K562 (cell line): ENCODE results near the gene PHEX. TPM values are rescaled to one million over a fixed set of nuclear protein-coding genes. Genes with fewer than 3 reads are reported as not detected.

Experiments
- ATAC-seq: fragments of 200-7000 bp; cut with Tn5 transposase; 3 replicates; pipeline ENCODE4 v1.9.1; 2020; ENCODE audit warnings: moderate library complexity
- BruUV-seq: library from RNA; stranded (reverse); fragments of 400-500 nt; replicated peaks from 2 replicates; lab custom pipeline; 2021; lab: Mats Ljungman, UMichigan
- CTCF ChIA-PET: fragments of 300-600 bp; formaldehyde crosslinking; extraction: SDS; loops from one replicate; lab custom pipeline; 2021; ENCODE audit warnings: low intra/inter-chr PET ratio; lab: Yijun Ruan, JAX
- POLR2A ChIA-PET: fragments of 300-600, 350-650 bp; sonication (Branson Sonifier 250); formaldehyde crosslinking; extraction: SDS; loops from one replicate; lab custom pipeline; 2021; ENCODE audit warnings: antibody characterized with exemption, inconsistent platforms; lab: Yijun Ruan, JAX
- DNase-seq, 4 experiments: peaks; one replicate each; pipeline versions ENCODE4 v3.0.0 to v3.0.0-alpha.2; 2011 to 2018; ENCODE audit warnings: low spot score in 3 of 4, mixed read lengths in 3 of 4; ENCODE audit errors: extremely low read depth in 1 of 4
- FAIRE-seq: peaks from 2 replicates; lab custom pipeline; 2011; peaks lifted over from hg19 to GRCh38; lab: Jason Lieb, UNC
- H2AFZ ChIP-seq: 2 replicates; pipeline ENCODE4 v1.6.0; 2011; ENCODE audit warnings: low read depth, low read length, control low read depth, inconsistent platforms
- H3K27ac ChIP-seq: fragments of 200-600 bp; 3 replicates; pipeline ENCODE4 v1.8.0; 2011; ENCODE audit warnings: low read depth, mild to moderate bottlenecking, control low read depth, inconsistent platforms, low read length, moderate library complexity, mixed read lengths; ENCODE audit errors: extremely low read depth
- H3K27me3 ChIP-seq, 2 experiments: fragments of 300-600 bp in 1 of 2; 2 replicates in 1 of 2; 3 replicates in 1 of 2; pipeline versions ENCODE4 v1.6.0 to v1.8.0; 2011; ENCODE audit warnings: inconsistent platforms in 2 of 2, low read length in 2 of 2, mild to moderate bottlenecking in 1 of 2, mixed read lengths in 1 of 2, moderate library complexity in 1 of 2; ENCODE audit not compliant: control insufficient read depth in 2 of 2, insufficient read depth in 2 of 2
- H3K36me3 ChIP-seq: fragments of 300-600 bp; 3 replicates; pipeline ENCODE4 v1.8.0; 2011; ENCODE audit warnings: mild to moderate bottlenecking, low read length, inconsistent platforms; ENCODE audit not compliant: control insufficient read depth, insufficient read depth
- H3K4me1 ChIP-seq, 2 experiments: fragments of 200-600 bp in 1 of 2; replicated peaks in 1 of 2; 2 replicates in 1 of 2; 3 replicates in 1 of 2; pipeline versions ENCODE4 v1.5.1 to v1.8.0; 2011; ENCODE audit warnings: inconsistent platforms in 2 of 2, low read length in 2 of 2, mild to moderate bottlenecking in 1 of 2, mixed read lengths in 1 of 2, moderate library complexity in 1 of 2; ENCODE audit not compliant: control insufficient read depth in 2 of 2, insufficient read depth in 2 of 2
- H3K4me2 ChIP-seq: 2 replicates; pipeline ENCODE4 v1.6.1; 2011; ENCODE audit warnings: low read length, control low read depth, inconsistent platforms, mixed read lengths; ENCODE audit not compliant: insufficient read depth
- H3K4me3 ChIP-seq: fragments of 200-600 bp; sonication (generic), shearing (Covaris generic); 2 replicates; pipeline ENCODE4 v1.5.1; 2016; ENCODE audit warnings: control low read depth, inconsistent platforms
- H3K79me2 ChIP-seq: fragments of 200-600 bp; 3 replicates; pipeline ENCODE4 v1.8.0; 2011; ENCODE audit warnings: low read length, inconsistent platforms; ENCODE audit not compliant: control insufficient read depth, insufficient read depth
- H3K9ac ChIP-seq, 2 experiments: 2 replicates each; pipeline versions ENCODE4 v1.6.0 to v1.6.1; 2011; ENCODE audit warnings: low read depth in 2 of 2, low read length in 2 of 2, control low read depth in 1 of 2, inconsistent platforms in 1 of 2, mild to moderate bottlenecking in 1 of 2, mixed read lengths in 1 of 2; ENCODE audit not compliant: insufficient read depth in 1 of 2
- H3K9me1 ChIP-seq: one replicate; pipeline ENCODE4 v1.6.0; 2011; ENCODE audit warnings: inconsistent platforms, mild to moderate bottlenecking, low read length, moderate library complexity; ENCODE audit not compliant: control insufficient read depth, insufficient read depth
- H3K9me3 ChIP-seq: replicated peaks from 2 replicates; pipeline ENCODE4 v1.5.1; 2011; ENCODE audit warnings: low read depth, low read length, inconsistent platforms; ENCODE audit not compliant: control insufficient read depth, insufficient read depth
- H4K20me1 ChIP-seq: replicated peaks from 2 replicates; pipeline ENCODE4 v1.6.1; 2011; ENCODE audit warnings: low read length, inconsistent platforms, mixed read lengths; ENCODE audit not compliant: control insufficient read depth, insufficient read depth
- KDM4B ChIP-seq, 2 experiments: fragments of 450-650 bp in 1 of 2; sonication (generic) in 1 of 2; IDR thresholded peaks; 2 replicates each; pipeline ENCODE4 v1.6.1; 2016 to 2017; ENCODE audit warnings: borderline replicate concordance in 2 of 2, antibody characterized with exemption in 1 of 2, low read depth in 1 of 2, mild to moderate bottlenecking in 1 of 2
- MAZ ChIP-seq, 2 experiments: fragments of 450-650 bp in 1 of 2; sonication (generic) in 1 of 2; formaldehyde crosslinking; IDR thresholded peaks in 1 of 2; conservative IDR thresholded peaks in 1 of 2; 2 replicates each; pipeline versions ENCODE4 v1.4.0 to v1.5.0; 2020; ENCODE audit warnings: mild to moderate bottlenecking in 1 of 2, missing genetic modification reagents in 1 of 2
- MBD2 ChIP-seq: sonication (generic); IDR thresholded peaks from 2 replicates; pipeline ENCODE4 v1.6.1; 2016; ENCODE audit warnings: low read depth, borderline replicate concordance
- PYGO2 ChIP-seq: fragments of 450-650 bp; IDR thresholded peaks from 2 replicates; pipeline ENCODE4 v1.6.1; 2016; ENCODE audit warnings: mild to moderate bottlenecking, missing genetic modification characterization, moderate library complexity, missing compliant biosample characterization
- SNRNP70 ChIP-seq: fragments of 200-400 bp; formaldehyde crosslinking; optimal IDR thresholded peaks from 2 replicates; pipeline ENCODE3; 2017; ENCODE audit warnings: low read depth, low read length
- U2AF1 ChIP-seq: fragments of 200-400 bp; formaldehyde crosslinking; optimal IDR thresholded peaks from 2 replicates; pipeline ENCODE3; 2017; ENCODE audit warnings: mild to moderate bottlenecking, low read depth, low read length, moderate library complexity
- in situ Hi-C: fragments of 300-500 bp; cut with MboI; formaldehyde crosslinking; loops from 4 replicates; pipeline ENCODE4 v1.15.0; 2018; ENCODE audit warnings: inconsistent platforms, mixed read lengths
- intact Hi-C: fragments of 100-400 bp; cut with micrococcal nuclease; formaldehyde crosslinking; loops from 2 replicates; pipeline ENCODE4 v1.14.2; 2022
- polyA plus RNA-seq, 8 experiments: library from polyadenylated mRNA; depleted of rRNA in 4 of 8; stranded (reverse) in 5 of 8; unstranded in 3 of 8; fragments of >200 nt; fragmentation: Nextera tagmentation in 2 of 8; fragmentation: Illumina TruSeq in 1 of 8; extraction: Ambion mirVana in 2 of 8; extraction: Trizol in 1 of 8; gene quantifications; 2 replicates each; pipeline versions ENCODE4 v1.2.1 to v1.2.3, GENCODE V29; 2011 to 2014; ENCODE audit warnings: inconsistent platforms in 1 of 8, missing spikeins in 1 of 8
- total RNA-seq, 7 experiments: library from RNA; depleted of rRNA in 6 of 7; stranded (reverse); fragments of >200 nt in 6 of 7; fragmentation: Illumina TruSeq in 2 of 7; extraction: Trizol in 2 of 7; gene quantifications; 2 replicates each; pipeline versions ENCODE4 v1.2.1 to v1.2.3, GENCODE V29; 2011 to 2021; ENCODE audit warnings: low replicate concordance in 1 of 7
- TF ChIP-seq, protein P1 (sequence below): fragments of 250-450 bp; sonication (Bioruptor Pico); IDR thresholded peaks from 2 replicates; pipeline ENCODE4 v1.4.0; 2020; ENCODE audit warnings: mild to moderate bottlenecking, moderate library complexity
- TF ChIP-seq, protein P2 (sequence below): fragments of 450-650 bp; IDR thresholded peaks from 2 replicates; pipeline ENCODE4 v1.6.1; 2018; ENCODE audit warnings: mild to moderate bottlenecking, low read depth; ENCODE audit not compliant: partially characterized antibody

PHEX gene
- total and polyA plus RNA-seq, 9 of the 15 experiments (the other 6 are each of a cell fraction or from before 2014, with no cell fraction given): 0.01 to 0.11 (median 0.04) TPM; not detected in 6

DNA sequence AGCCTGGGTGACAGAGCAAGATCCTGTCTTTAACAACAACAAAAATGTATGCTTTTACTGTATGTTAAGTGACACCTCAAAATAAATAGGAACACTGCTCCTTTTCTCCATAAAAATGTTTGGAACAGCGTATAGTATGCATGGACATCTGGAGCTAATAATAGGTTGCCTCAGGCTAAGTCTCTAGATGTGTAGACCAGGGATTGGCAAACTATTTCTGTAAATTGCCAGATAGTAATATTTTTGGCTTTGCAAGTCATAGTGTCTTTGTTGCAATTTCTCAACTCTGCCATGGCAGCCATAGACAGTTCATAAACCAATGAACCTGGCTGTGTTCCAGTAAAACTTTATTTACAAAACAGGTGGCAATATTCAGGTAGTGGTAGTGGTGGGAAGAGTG lies 164.0 kb downstream of the PHEX start (continued):
- TF ChIP-seq, protein P1, sequence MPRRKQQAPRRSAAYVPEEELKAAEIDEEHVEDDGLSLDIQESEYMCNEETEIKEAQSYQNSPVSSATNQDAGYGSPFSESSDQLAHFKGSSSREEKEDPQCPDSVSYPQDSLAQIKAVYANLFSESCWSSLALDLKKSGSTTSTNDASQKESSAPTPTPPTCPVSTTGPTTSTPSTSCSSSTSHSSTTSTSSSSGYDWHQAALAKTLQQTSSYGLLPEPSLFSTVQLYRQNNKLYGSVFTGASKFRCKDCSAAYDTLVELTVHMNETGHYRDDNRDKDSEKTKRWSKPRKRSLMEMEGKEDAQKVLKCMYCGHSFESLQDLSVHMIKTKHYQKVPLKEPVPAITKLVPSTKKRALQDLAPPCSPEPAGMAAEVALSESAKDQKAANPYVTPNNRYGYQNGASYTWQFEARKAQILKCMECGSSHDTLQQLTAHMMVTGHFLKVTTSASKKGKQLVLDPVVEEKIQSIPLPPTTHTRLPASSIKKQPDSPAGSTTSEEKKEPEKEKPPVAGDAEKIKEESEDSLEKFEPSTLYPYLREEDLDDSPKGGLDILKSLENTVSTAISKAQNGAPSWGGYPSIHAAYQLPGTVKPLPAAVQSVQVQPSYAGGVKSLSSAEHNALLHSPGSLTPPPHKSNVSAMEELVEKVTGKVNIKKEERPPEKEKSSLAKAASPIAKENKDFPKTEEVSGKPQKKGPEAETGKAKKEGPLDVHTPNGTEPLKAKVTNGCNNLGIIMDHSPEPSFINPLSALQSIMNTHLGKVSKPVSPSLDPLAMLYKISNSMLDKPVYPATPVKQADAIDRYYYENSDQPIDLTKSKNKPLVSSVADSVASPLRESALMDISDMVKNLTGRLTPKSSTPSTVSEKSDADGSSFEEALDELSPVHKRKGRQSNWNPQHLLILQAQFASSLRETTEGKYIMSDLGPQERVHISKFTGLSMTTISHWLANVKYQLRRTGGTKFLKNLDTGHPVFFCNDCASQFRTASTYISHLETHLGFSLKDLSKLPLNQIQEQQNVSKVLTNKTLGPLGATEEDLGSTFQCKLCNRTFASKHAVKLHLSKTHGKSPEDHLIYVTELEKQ (CRISPR knock-in tag): no peak
- TF ChIP-seq KDM4B (IDR thresholded peaks at IDR 0.05; ENCODE audit: borderline replicate concordance in 2 of 2, low read depth in 1 of 2) (no peak), U2AF1 (no peak)

DNA sequence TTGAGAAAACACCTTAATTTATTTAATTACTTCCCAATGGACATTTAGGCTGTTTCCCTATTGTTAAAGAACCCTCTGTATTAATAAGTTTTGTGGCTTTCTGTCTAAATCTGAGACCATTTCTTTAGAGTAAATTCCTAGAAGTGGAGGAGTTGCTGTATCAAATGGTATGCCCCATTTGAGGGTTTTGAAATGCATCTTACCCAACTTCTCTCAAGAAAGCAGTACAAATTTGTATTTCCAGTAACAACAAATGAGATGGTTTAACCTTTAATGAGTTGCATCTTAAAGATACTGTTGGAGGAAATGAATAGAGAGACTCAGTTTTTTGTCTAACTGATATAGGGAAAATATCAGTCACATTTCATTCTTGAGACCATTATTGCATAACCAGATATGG lies 170.1 kb downstream of the PHEX start:
- in situ Hi-C loops: no loop called here

More for the DNA sequence above, 170.1 kb downstream of the PHEX start:
- intact Hi-C loops: no loop called here
- H3K79me2 ChIP-seq: no peaks in the 10 kb centered on the region
- BruUV-seq: no TSS peak
- no peaks in the 10 kb centered on the region for H3K9me1 ChIP-seq
- no peaks in the 10 kb centered on the region for H3K9me3 ChIP-seq
- no peaks in the 10 kb centered on the region for H3K27me3 ChIP-seq
- no peaks in the 10 kb centered on the region for H4K20me1 ChIP-seq
- DNase-seq (no peak), FAIRE-seq (no peak)
- no peaks in the 10 kb centered on the region for H3K4me1 ChIP-seq
- TF ChIP-seq MBD2: no peak
- TF ChIP-seq, protein P2, sequence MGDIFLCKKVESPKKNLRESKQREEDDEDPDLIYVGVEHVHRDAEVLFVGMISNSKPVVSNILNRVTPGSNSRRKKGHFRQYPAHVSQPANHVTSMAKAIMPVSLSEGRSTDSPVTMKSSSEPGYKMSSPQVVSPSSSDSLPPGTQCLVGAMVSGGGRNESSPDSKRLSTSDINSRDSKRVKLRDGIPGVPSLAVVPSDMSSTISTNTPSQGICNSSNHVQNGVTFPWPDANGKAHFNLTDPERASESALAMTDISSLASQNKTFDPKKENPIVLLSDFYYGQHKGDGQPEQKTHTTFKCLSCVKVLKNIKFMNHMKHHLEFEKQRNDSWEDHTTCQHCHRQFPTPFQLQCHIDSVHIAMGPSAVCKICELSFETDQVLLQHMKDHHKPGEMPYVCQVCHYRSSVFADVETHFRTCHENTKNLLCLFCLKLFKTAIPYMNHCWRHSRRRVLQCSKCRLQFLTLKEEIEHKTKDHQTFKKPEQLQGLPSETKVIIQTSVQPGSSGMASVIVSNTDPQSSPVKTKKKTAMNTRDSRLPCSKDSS: no peak
- no peak for TF ChIP-seq PYGO2 (tag)
- TF ChIP-seq SNRNP70: no peak
- TF ChIP-seq MAZ (CRISPR knock-in tag; conservative IDR thresholded peaks at IDR 0.05 in 1 of 2, IDR thresholded peaks at IDR 0.05 in 1 of 2): no peak
- TF ChIP-seq, all 486 proteins: peak for 0
- no peak for ATAC-seq
- ChIA-PET CTCF (no interaction called here), POLR2A (no interaction called here)
- Histone ChIP-seq H2AFZ (no peak overlapping the region), H3K9ac (no peak overlapping the region), H3K36me3 (no peaks in the 10 kb centered on the region), H3K4me3 (no peak overlapping the region), H3K4me2 (no peak overlapping the region), H3K27ac (no peak overlapping the region)
